Measurements from ENCODE around the gene WDR45B. TPM values are rescaled to one million over a fixed set of nuclear protein-coding genes. Genes with fewer than 3 reads are reported as not detected.
A peak's percentile ranks its signal among the peaks of the same experiment; 100 is the strongest.

WDR45B gene
- total and polyA plus RNA-seq, 8 donors, result 46.8 to 93.1 (median 82.6) TPM

GRCh38 chr17:82598256-82599119, 49.8 kb downstream of the WDR45B start:
- ATAC-seq (no peak), DNase-seq (peak in 1 of 4 donors; percentile 59)
- intact Hi-C loops (cut with DNase I), result no loop called here
- H3K4me1 ChIP-seq, result peaks cover 7 to 26% of the 10 kb centered on the region in 2 donors
- no peak overlapping the region for H3K4me3 ChIP-seq
- no peak for TF ChIP-seq CTCF (IDR thresholded peaks at IDR 0.05)
- no peaks in the 10 kb centered on the region for H3K27me3 ChIP-seq
- H3K27ac ChIP-seq, result no peak overlapping the region
- H3K9me3 ChIP-seq, result no peaks in the 10 kb centered on the region
- H3K36me3 ChIP-seq, result peaks cover 0 to 89% of the 10 kb centered on the region in 2 donors

GRCh38 chr17:82596837-82597672, 51.2 kb downstream of the WDR45B start:
- no peak for TF ChIP-seq CTCF (IDR thresholded peaks at IDR 0.05)
- Histone ChIP-seq H3K36me3 (peaks cover 0 to 75% of the 10 kb centered on the region in 2 donors), H3K4me1 (peaks cover 12 to 27% of the 10 kb centered on the region in 2 donors), H3K4me3 (no peak overlapping the region), H3K27me3 (no peaks in the 10 kb centered on the region), H3K27ac (no peak overlapping the region), H3K9me3 (no peaks in the 10 kb centered on the region)
- intact Hi-C loops (cut with DNase I), result no loop called here
- peak in 1 of 4 donors; percentile 74 for DNase-seq
- no peak for ATAC-seq

GRCh38 chr17:82596296-82596695, 51.9 kb downstream of the WDR45B start:
- DNase-seq, result peak in 1 of 4 donors; percentile 65
- H3K27ac ChIP-seq, result no peak overlapping the region
- H3K4me3 ChIP-seq, result no peak overlapping the region
- H3K27me3 ChIP-seq, result no peaks in the 10 kb centered on the region
- H3K4me1 ChIP-seq, result peaks cover 19 to 35% of the 10 kb centered on the region in 2 donors
- no peaks in the 10 kb centered on the region for H3K9me3 ChIP-seq
- intact Hi-C loops (cut with DNase I), result no loop called here
- TF ChIP-seq CTCF (IDR thresholded peaks at IDR 0.05), result no peak
- peaks cover 0 to 67% of the 10 kb centered on the region in 2 donors for H3K36me3 ChIP-seq
- no peak for ATAC-seq

GRCh38 chr17:82595893-82596292, 52.4 kb downstream of the WDR45B start:
- intact Hi-C loops (cut with DNase I), result no loop called here
- Histone ChIP-seq H3K36me3 (peaks cover 0 to 67% of the 10 kb centered on the region in 2 donors), H3K4me3 (no peak overlapping the region), H3K9me3 (no peaks in the 10 kb centered on the region), H3K27ac (no peak overlapping the region), H3K27me3 (no peaks in the 10 kb centered on the region), H3K4me1 (peaks cover 19 to 39% of the 10 kb centered on the region in 2 donors)
- TF ChIP-seq CTCF (IDR thresholded peaks at IDR 0.05), result no peak
- peak in 1 of 4 donors; percentile 47 for DNase-seq
- ATAC-seq, result no peak

- intact Hi-C loops (cut with DNase I), result no loop called here
- Histone ChIP-seq H3K36me3 (peaks cover 0 to 55% of the 10 kb centered on the region in 2 donors), H3K27me3 (no peaks in the 10 kb centered on the region), H3K27ac (no peak overlapping the region), H3K9me3 (no peaks in the 10 kb centered on the region), H3K4me1 (peaks cover 19 to 48% of the 10 kb centered on the region in 2 donors), H3K4me3 (no peak overlapping the region)
- no peak for ATAC-seq
- no peak for TF ChIP-seq CTCF (IDR thresholded peaks at IDR 0.05)
- DNase-seq, result peak in 1 of 4 donors; percentile 34
Measured at GRCh38 chr17:82594571-82594970, 53.7 kb downstream of the WDR45B start.
